Activated T-cell treated with anti-CD3 and anti-CD28 coated beads for 1 hour (primary cell): ENCODE results near the gene MAGEA9.
"Not testable (repeated sequence)": the region's sequence is repeated elsewhere in the genome, so short reads cannot be mapped to it uniquely, and the experiment has no call there.

Source experiments
- DNase-seq: peaks from one replicate; pipeline ENCODE4 v3.0.0-alpha.2; 2020; ENCODE audit warnings: low read depth

Gene MAGEA9

DNA sequence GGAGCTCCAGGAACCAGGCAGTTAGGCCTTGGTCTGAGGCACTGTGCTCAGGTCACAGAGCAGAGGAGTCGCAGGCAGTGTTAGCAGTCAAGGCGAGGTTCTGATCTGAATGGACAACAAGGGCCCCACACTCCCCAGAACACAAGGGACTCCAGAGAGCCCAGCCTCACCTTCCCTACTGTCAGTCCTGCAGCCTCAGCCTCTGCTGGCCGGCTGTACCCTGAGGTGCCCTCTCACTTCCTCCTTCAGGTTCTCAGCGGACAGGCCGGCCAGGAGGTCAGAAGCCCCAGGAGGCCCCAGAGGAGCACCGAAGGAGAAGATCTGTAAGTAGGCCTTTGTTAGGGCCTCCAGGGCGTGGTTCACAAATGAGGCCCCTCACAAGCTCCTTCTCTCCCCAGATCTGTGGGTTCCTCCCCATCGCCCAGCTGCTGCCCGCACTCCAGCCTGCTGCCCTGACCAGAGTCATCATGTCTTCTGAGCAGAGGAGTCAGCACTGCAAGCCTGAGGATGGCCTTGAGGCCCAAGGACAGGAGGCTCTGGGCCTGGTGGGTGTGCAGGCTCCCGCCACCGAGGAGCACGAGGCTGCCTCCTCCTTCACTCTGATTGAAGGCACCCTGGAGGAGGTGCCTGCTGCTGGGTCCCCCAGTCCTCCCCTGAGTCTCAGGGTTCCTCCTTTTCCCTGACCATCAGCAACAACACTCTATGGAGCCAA is 26.2 kb downstream of the MAGEA9 start:
- no peak for DNase-seq

DNA sequence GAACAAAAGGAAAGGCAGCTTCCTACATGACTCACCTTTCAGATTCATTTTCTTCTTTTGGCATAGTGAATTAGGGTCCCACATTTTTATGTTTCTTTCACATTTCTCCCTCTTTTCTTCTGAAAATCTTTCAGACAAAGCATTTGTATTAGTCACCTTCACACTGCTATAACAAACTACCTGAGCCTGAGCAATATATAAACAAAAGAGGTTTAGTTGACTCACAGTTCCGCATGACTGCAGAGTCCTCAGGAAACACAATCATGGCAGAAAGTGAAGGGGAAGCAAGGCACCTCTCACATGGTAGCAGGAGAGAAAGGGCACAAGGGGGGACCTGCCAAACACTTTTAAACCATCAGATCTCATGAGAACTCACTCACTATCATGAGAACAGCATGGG is 36.9 kb downstream of the MAGEA9 start:
- DNase-seq = no peak

- no peak for DNase-seq
Measured at GRCh38 chrX:149819371-149819770, 37.6 kb downstream of the MAGEA9 start.

DNA sequence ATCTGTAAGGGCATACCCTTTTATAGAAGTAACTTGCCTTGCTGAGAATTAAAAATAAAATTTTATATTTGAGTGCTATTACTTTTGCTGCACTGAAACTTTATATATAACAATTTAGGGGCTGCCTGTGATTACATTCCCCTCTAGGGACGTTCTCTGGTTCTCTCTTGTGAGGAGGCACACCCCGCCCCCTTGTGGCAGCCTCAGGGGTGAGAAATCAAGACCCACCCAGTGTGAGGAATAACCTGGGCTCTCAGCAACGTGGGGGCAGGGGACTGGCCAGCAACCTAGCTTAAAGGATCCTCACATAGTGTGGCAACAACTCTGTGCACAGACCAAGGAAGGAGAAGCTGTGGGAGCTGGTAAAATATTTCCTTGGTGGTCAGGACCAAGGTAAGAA is 43.7 kb downstream of the MAGEA9 start:
- DNase-seq = peak; percentile 38

- no peak for DNase-seq
Measured at GRCh38 chrX:149827254-149827653, 45.5 kb downstream of the MAGEA9 start.

GRCh38 chrX:149829751-149830191 is 48.0 kb downstream of the MAGEA9 start:
- DNase-seq = no peak

DNA sequence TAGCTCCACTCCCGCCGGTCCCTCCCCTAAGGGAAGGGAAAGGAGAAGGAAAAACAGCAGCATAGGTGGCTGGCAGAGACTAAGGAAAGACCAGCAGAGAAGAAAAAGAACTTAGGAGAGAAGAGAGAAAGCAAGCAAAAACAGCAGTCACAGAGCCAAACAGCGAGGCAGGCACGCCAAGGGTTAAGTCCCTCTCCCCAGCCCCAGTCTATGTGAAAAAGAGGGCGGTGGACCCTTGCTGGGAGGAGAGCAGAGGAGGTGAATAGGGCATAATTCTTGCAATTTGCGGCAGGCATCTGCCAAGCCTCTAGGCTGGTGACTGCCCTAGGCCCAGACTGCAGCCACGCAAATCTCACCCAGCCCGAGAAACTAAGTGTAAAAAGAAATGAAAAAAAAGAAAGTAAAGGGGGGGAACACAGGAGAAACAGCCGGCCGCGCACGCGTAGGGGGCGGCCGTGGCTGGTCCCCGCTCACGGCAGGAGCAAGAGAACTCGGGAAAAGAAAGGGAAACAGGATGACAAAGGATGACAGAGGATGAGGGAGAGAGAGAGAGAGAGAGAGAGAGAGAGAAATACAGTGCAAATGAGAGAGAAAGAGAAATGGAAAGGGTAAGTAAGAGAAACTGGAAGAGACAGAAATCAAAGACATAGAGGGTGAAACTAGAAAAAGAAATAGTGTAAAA is 48.6 kb downstream of the MAGEA9 start:
- no peak for DNase-seq

- no peak for DNase-seq
Measured at GRCh38 chrX:149831473-149831872, 49.7 kb downstream of the MAGEA9 start.

DNA sequence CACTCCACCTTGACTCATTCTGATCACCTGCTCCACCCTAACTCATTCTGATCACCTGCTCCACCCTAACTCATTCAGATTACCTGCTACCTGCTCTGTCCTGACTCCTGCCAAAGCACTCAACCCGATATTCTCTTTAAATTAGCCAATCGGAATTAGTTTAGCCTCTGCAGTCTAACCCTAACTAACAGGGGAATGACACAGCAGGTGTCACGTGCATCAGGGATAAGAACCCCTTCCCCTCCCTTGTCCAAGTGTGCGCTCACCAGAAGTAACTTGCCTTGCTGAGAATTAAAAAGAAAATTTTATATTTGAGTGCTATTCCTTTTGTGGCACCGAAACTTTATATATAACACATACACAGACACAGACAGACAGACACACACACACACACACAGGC is 55.0 kb downstream of the MAGEA9 start:
- not testable (repeated sequence) for DNase-seq

DNA sequence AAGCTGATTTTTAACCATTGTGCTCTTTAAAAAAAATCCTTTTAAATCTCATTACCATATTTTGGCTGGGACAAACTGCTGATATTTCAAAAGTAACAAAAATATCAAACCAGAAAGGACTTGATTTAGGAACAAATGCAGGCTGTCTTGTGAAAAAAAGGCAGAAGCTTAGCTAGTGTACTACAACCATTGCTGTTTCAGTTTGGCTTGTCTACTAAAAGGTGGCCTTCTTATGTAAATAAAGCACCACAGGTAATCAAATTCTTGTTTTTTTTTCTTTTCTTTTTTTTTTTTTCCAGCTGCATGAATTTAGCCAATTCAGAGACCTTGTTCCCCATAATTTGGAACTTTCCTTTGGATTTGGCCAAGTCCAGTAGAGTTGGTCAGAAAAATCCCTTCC is 55.4 kb downstream of the MAGEA9 start:
- no peak for DNase-seq
